ENCODE measurements around the gene RXRA.

RXRA gene

GRCh38 chr9:134389642-134390041, 63.4 kb downstream of the RXRA start:
- Histone ChIP-seq H3K79me2 (peaks cover 88% of the 10 kb centered on the region), H3K4me2 (ENCODE audit: low read length) (no peak overlapping the region), H3K27me3 (ENCODE audit: control insufficient read depth, insufficient read depth, low read length) (no peaks in the 10 kb centered on the region), H3K9ac (no peak overlapping the region), H3K4me3 (ENCODE audit: low read depth, low read length) (no peak overlapping the region), H3K36me3 (ENCODE audit: control insufficient read depth, insufficient read depth, low read length) (no peaks in the 10 kb centered on the region), H3K9me3 (ENCODE audit: control insufficient read depth, low read length) (no peaks in the 10 kb centered on the region), H3K27ac (no peak overlapping the region), H3K4me1 (peaks cover 19% of the 10 kb centered on the region), H2AFZ (no peak overlapping the region)
- no peak for TF ChIP-seq CTCF (IDR thresholded peaks at IDR 0.05)

- H3K79me2 ChIP-seq: peaks cover 86% of the 10 kb centered on the region
- no peaks in the 10 kb centered on the region for H3K27me3 ChIP-seq (ENCODE audit: control insufficient read depth, insufficient read depth, low read length)
- H3K9ac ChIP-seq: no peak overlapping the region
- H3K4me3 ChIP-seq (ENCODE audit: low read depth, low read length): no peak overlapping the region
- H3K9me3 ChIP-seq (ENCODE audit: control insufficient read depth, low read length): no peaks in the 10 kb centered on the region
- no peak overlapping the region for H3K4me2 ChIP-seq (ENCODE audit: low read length)
- H3K27ac ChIP-seq: no peak overlapping the region
- peaks cover 24% of the 10 kb centered on the region for H3K4me1 ChIP-seq
- H3K36me3 ChIP-seq (ENCODE audit: control insufficient read depth, insufficient read depth, low read length): no peaks in the 10 kb centered on the region
- no peak overlapping the region for H2AFZ ChIP-seq
- TF ChIP-seq CTCF (IDR thresholded peaks at IDR 0.05): no peak
Observed at GRCh38 chr9:134390537-134390936, 64.3 kb downstream of the RXRA start.

GRCh38 chr9:134390947-134391318, 64.7 kb downstream of the RXRA start:
- no peak overlapping the region for H3K4me2 ChIP-seq (ENCODE audit: low read length)
- H3K9me3 ChIP-seq (ENCODE audit: control insufficient read depth, low read length): no peaks in the 10 kb centered on the region
- H3K9ac ChIP-seq: no peak overlapping the region
- H3K36me3 ChIP-seq (ENCODE audit: control insufficient read depth, insufficient read depth, low read length): no peaks in the 10 kb centered on the region
- H3K79me2 ChIP-seq: peaks cover 86% of the 10 kb centered on the region
- no peak for TF ChIP-seq CTCF (IDR thresholded peaks at IDR 0.05)
- no peaks in the 10 kb centered on the region for H3K27me3 ChIP-seq (ENCODE audit: control insufficient read depth, insufficient read depth, low read length)
- no peak overlapping the region for H2AFZ ChIP-seq
- H3K27ac ChIP-seq: no peak overlapping the region
- peaks cover 27% of the 10 kb centered on the region for H3K4me1 ChIP-seq
- H3K4me3 ChIP-seq (ENCODE audit: low read depth, low read length): no peak overlapping the region

GRCh38 chr9:134391319-134392231, 65.3 kb downstream of the RXRA start:
- H3K36me3 ChIP-seq (ENCODE audit: control insufficient read depth, insufficient read depth, low read length): no peaks in the 10 kb centered on the region
- no peak for TF ChIP-seq CTCF (IDR thresholded peaks at IDR 0.05)
- H2AFZ ChIP-seq: no peak overlapping the region
- H3K4me1 ChIP-seq: peaks cover 34% of the 10 kb centered on the region
- no peak overlapping the region for H3K27ac ChIP-seq
- H3K4me3 ChIP-seq (ENCODE audit: low read depth, low read length): no peak overlapping the region
- peaks cover 83% of the 10 kb centered on the region for H3K79me2 ChIP-seq
- H3K9ac ChIP-seq: no peak overlapping the region
- H3K27me3 ChIP-seq (ENCODE audit: control insufficient read depth, insufficient read depth, low read length): no peaks in the 10 kb centered on the region
- no peak overlapping the region for H3K4me2 ChIP-seq (ENCODE audit: low read length)
- no peaks in the 10 kb centered on the region for H3K9me3 ChIP-seq (ENCODE audit: control insufficient read depth, low read length)

GRCh38 chr9:134392900-134393299, 66.6 kb downstream of the RXRA start:
- Histone ChIP-seq H3K79me2 (peaks cover 80% of the 10 kb centered on the region), H3K4me1 (peaks cover 29% of the 10 kb centered on the region), H3K27me3 (ENCODE audit: control insufficient read depth, insufficient read depth, low read length) (no peaks in the 10 kb centered on the region), H3K9me3 (ENCODE audit: control insufficient read depth, low read length) (no peaks in the 10 kb centered on the region), H3K4me2 (ENCODE audit: low read length) (no peak overlapping the region), H3K4me3 (ENCODE audit: low read depth, low read length) (no peak overlapping the region), H3K9ac (no peak overlapping the region), H3K27ac (no peak overlapping the region), H3K36me3 (ENCODE audit: control insufficient read depth, insufficient read depth, low read length) (no peaks in the 10 kb centered on the region), H2AFZ (no peak overlapping the region)
- TF ChIP-seq CTCF (IDR thresholded peaks at IDR 0.05): no peak

Measured in parathyroid adenoma (tissue), 2 donors.